Brain microvascular endothelial cell (primary cell): ENCODE data around the gene SOX11.

Experiments used
- DNase-seq: peaks from one replicate; pipeline ENCODE4 v3.0.0-alpha.2; 2020
- H3K27ac ChIP-seq: fragments of 250-450 bp; sonication (Bioruptor Pico); 2 replicates; pipeline ENCODE4 v1.5.1; 2020; ENCODE audit warnings: mild to moderate bottlenecking, moderate library complexity
- H3K27me3 ChIP-seq: fragments of 250-450 bp; sonication (Bioruptor Pico); replicated peaks from 2 replicates; pipeline ENCODE4 v1.5.1; 2020; ENCODE audit warnings: mild to moderate bottlenecking
- H3K36me3 ChIP-seq: fragments of 250-450 bp; sonication (Bioruptor Pico); replicated peaks from 2 replicates; pipeline ENCODE4 v1.5.1; 2020; ENCODE audit warnings: mild to moderate bottlenecking
- H3K4me3 ChIP-seq: 2 replicates; pipeline ENCODE4 v1.5.1; 2011; ENCODE audit warnings: low read depth, mild to moderate bottlenecking, control low read depth, low read length, moderate library complexity
- CTCF ChIP-seq: IDR thresholded peaks from 2 replicates; pipeline ENCODE4 v1.5.1; 2011; ENCODE audit warnings: low read depth, mild to moderate bottlenecking, moderate library complexity, low read length, control low read depth, inconsistent platforms; ENCODE audit errors: missing control alignments
- in situ Hi-C: cut with HindIII; loops from 2 replicates; pipeline ENCODE4 v1.10.0; 2017; ENCODE audit warnings: low sequenced_read_pairs, low pct_ligation_motif_present

The SOX11 gene

GRCh38 chr2:5748946-5749345 lies 56.8 kb downstream of the SOX11 start:
- Histone ChIP-seq H3K4me3 (no peak overlapping the region), H3K27ac (no peak overlapping the region), H3K36me3 (no peaks in the 10 kb centered on the region), H3K27me3 (no peaks in the 10 kb centered on the region)
- TF ChIP-seq CTCF, result no peak
- DNase-seq, result no peak
- in situ Hi-C loops, result no loop called here

GRCh38 chr2:5749347-5749746 lies 57.2 kb downstream of the SOX11 start:
- Histone ChIP-seq H3K27ac (no peak overlapping the region), H3K27me3 (no peaks in the 10 kb centered on the region), H3K36me3 (no peaks in the 10 kb centered on the region), H3K4me3 (no peak overlapping the region)
- in situ Hi-C loops, result no loop called here
- no peak for DNase-seq
- TF ChIP-seq CTCF, result no peak
